Heart left ventricle (tissue), 16 donors: Measurements from ENCODE around the gene PROK2. TPM values are rescaled to one million over a fixed set of nuclear protein-coding genes. Genes with fewer than 3 reads are reported as not detected.

Source experiments
- ATAC-seq, 4 donors: fragments of 200-7000 bp; cut with Tn5 transposase; one replicate each; pipeline ENCODE4 v1.9.1; 2020 to 2022; ENCODE audit warnings: moderate library complexity in 4 of 4, mild to moderate bottlenecking in 3 of 4, moderate number of reproducible peaks in 1 of 4
- DNase-seq, 5 donors: peaks; one replicate each; pipeline ENCODE4 v3.0.0-alpha.2; 2020
- H3K27ac ChIP-seq, 12 donors: fragments of 200-600 bp; sonication (generic) in 4 of 12; one replicate each; pipeline versions ENCODE4 v1.5.0 to v1.8.0; 2016 to 2022; ENCODE audit warnings: mild to moderate bottlenecking in 2 of 12
- H3K27me3 ChIP-seq, 9 donors: fragments of 200-600 bp; sonication (generic) in 2 of 9; one replicate each; pipeline versions ENCODE4 v1.5.1 to v1.8.0; 2016 to 2022; ENCODE audit warnings: mild to moderate bottlenecking in 3 of 9
- H3K36me3 ChIP-seq, 9 donors: fragments of 200-600 bp; sonication (generic) in 2 of 9; one replicate each; pipeline versions ENCODE4 v1.5.0 to v1.8.0; 2018 to 2022; ENCODE audit warnings: mild to moderate bottlenecking in 2 of 9
- H3K4me1 ChIP-seq, 12 donors: fragments of 200-600 bp; sonication (generic) in 4 of 12; one replicate each; pipeline versions ENCODE4 v1.5.0 to v1.8.0; 2016 to 2022; ENCODE audit warnings: mild to moderate bottlenecking in 3 of 12
- H3K4me3 ChIP-seq, 12 donors: fragments of 200-600 bp; sonication (generic) in 4 of 12; one replicate each; pipeline versions ENCODE4 v1.5.0 to v1.8.0; 2017 to 2022; ENCODE audit warnings: mild to moderate bottlenecking in 9 of 12, moderate library complexity in 4 of 12
- H3K9me3 ChIP-seq, 12 donors: fragments of 200-600 bp; sonication (generic) in 4 of 12; one replicate each; pipeline versions ENCODE4 v1.5.0 to v1.8.0; 2016 to 2022; ENCODE audit warnings: mild to moderate bottlenecking in 1 of 12
- CTCF ChIP-seq, 12 donors: fragments of 200-600 bp; sonication (generic) in 4 of 12; IDR thresholded peaks; one replicate each; pipeline versions ENCODE4 v1.5.0 to v1.8.0; 2018 to 2022; ENCODE audit warnings: antibody characterized with exemption in 12 of 12, mild to moderate bottlenecking in 5 of 12
- POLR2A ChIP-seq, 2 donors: fragments of 450-650 bp; IDR thresholded peaks; one replicate each; pipeline ENCODE4 v1.6.1; 2017; ENCODE audit warnings: antibody characterized with exemption in 2 of 2, mild to moderate bottlenecking in 2 of 2, moderate library complexity in 2 of 2
- WGBS, 4 donors: extraction: QIAGEN DNeasy Blood & Tissue Kit in 2 of 4; methylation state at CpG; one replicate each; pipeline versions ENCODE4 v1.1.5 to v1.1.7; 2013 to 2018; 5-methylcytosine and 5-hydroxymethylcytosine counted together
- intact Hi-C, 10 donors: fragments of 100-400 bp; cut with DNase I; formaldehyde crosslinking; loops; one replicate each; pipeline versions ENCODE4 v1.11.1 to v1.14.2; 2022
- polyA plus RNA-seq, 2 donors: library from polyadenylated mRNA; stranded (reverse); fragments of 200-250 nt; gene quantifications; one replicate each; pipeline ENCODE4 v1.2.3, GENCODE V29; 2013
- total RNA-seq, 9 donors: library from RNA; depleted of rRNA in 2 of 9; stranded (reverse); fragments of >200 nt in 2 of 9; fragmentation: NEBNext Ultra II Directional in 3 of 9; extraction: Animal tissue kit (Norgen Biotek cat#: 25700) in 3 of 9; gene quantifications; one replicate each; pipeline versions ENCODE4 v1.1.0 to v1.2.4, GENCODE V29; 2016 to 2023
- donor health status: ischemic (EF 13 %, LVEDD 7.1; RV severe dilation, severe dysfunction).
- donor health status: healthy with polysubstance abuse.
- donor health status: DM: no; HTN: yes; CAD: no.
- donor health status: DM: no; HTN: no; CAD: no.
- donor health status: ischemic (EF 25% LVEDD 6.9; RV normal size, moderate dysfunction).
- donor health status: ischemic (EF 25% LVEDD 5.7; RV mildly dilated, moderate dysfunction).
- donor health status: healthy.
- donor health status: DM: yes; HTN: yes; CAD: no.
- donor health status: ischemic (EF 35%, LVEDD 5.7; RV mildly dilated, moderate dysfunction).
- donor health status: nonischemic (EF 11% LVEDD 7.7; RV severe dilation, severe dysfunction).
- donor health status: DM: yes; HTN: yes; CAD: no.
- donor health status: PGD.
- donor health status: ischemic (EF 29% LVEDD 5.4; RV normal size, mild dysfunction).
- donor health status: nonischemic (EF 23%, LVEDD 6.1; RV moderate dilation, normal function).

The PROK2 gene
- total and polyA plus RNA-seq, 11 donors: 0.17 to 0.49 (median 0.25) TPM; not detected in 4

GRCh38 chr3:71734881-71735280 lies 50.1 kb downstream of the PROK2 start:
- H3K4me3 ChIP-seq: no peak overlapping the region
- 56 to 69% (median 63%) methylated on average over 1 of the region's 1 CpG for WGBS, 4 donors
- H3K27me3 ChIP-seq: peaks cover 0 to 5% (median 0%) of the 10 kb centered on the region in 9 donors
- no peaks in the 10 kb centered on the region for H3K36me3 ChIP-seq
- H3K4me1 ChIP-seq: peaks cover 0 to 4% (median 0%) of the 10 kb centered on the region in 12 donors
- DNase-seq (no peak), ATAC-seq (no peak)
- no peak overlapping the region for H3K27ac ChIP-seq
- H3K9me3 ChIP-seq: peaks cover 0 to 14% (median 0%) of the 10 kb centered on the region in 12 donors
- intact Hi-C loops: loop anchor here in 5 of 10 donors (5.0 to 10.0 kb wide), 5 partner anchors 120 to 1350 kb away; no protein-coding TSS in a partner anchor
- TF ChIP-seq CTCF (IDR thresholded peaks at IDR 0.05) (no peak), POLR2A (IDR thresholded peaks at IDR 0.05) (no peak)

- no peaks in the 10 kb centered on the region for H3K36me3 ChIP-seq
- DNase-seq (no peak), ATAC-seq (no peak)
- H3K27ac ChIP-seq: no peak overlapping the region
- H3K4me3 ChIP-seq: no peak overlapping the region
- intact Hi-C loops: loop anchor here in 5 of 10 donors (5.0 to 10.0 kb wide), 5 partner anchors 121 to 1351 kb away; no protein-coding TSS in a partner anchor
- peaks cover 0 to 5% (median 0%) of the 10 kb centered on the region in 9 donors for H3K27me3 ChIP-seq
- no peak for TF ChIP-seq CTCF (IDR thresholded peaks at IDR 0.05)
- TF ChIP-seq POLR2A (IDR thresholded peaks at IDR 0.05): no peak
- H3K9me3 ChIP-seq: peaks cover 0 to 12% (median 0%) of the 10 kb centered on the region in 12 donors
- peaks cover 0 to 9% (median 0%) of the 10 kb centered on the region in 12 donors for H3K4me1 ChIP-seq
- 92 to 95% (median 94%) methylated on average over 2 of the region's 2 CpGs for WGBS, 4 donors
Observed at GRCh38 chr3:71733319-71733718, 51.6 kb downstream of the PROK2 start.

- 82 to 84% (median 83%) methylated on average over 4 of the region's 4 CpGs for WGBS, 4 donors
- Histone ChIP-seq H3K9me3 (peaks cover 0 to 5% (median 0%) of the 10 kb centered on the region in 12 donors), H3K27me3 (peaks cover 0 to 5% (median 0%) of the 10 kb centered on the region in 9 donors), H3K27ac (no peak overlapping the region), H3K36me3 (no peaks in the 10 kb centered on the region), H3K4me3 (no peak overlapping the region), H3K4me1 (peaks cover 0 to 9% (median 0%) of the 10 kb centered on the region in 12 donors)
- intact Hi-C loops: loop anchor here in 5 of 10 donors (5.0 to 10.0 kb wide), 5 partner anchors 122 to 1352 kb away; no protein-coding TSS in a partner anchor
- ATAC-seq: no peak
- TF ChIP-seq CTCF (IDR thresholded peaks at IDR 0.05): no peak
- TF ChIP-seq POLR2A (IDR thresholded peaks at IDR 0.05): no peak
- DNase-seq: no peak
Observed at GRCh38 chr3:71732637-71733036, 52.3 kb downstream of the PROK2 start.

GRCh38 chr3:71728632-71729342 lies 56.2 kb downstream of the PROK2 start:
- intact Hi-C loops: loop anchor here in 6 of 10 donors (5.0 to 10.0 kb wide), 6 partner anchors 129 to 1359 kb away; partner anchors contain the start of gene RYBP (in 1 of the 6)
- 59 to 68% (median 61%) methylated on average over 4 of the region's 4 CpGs for WGBS, 4 donors

More at GRCh38 chr3:71728632-71729342, 56.2 kb downstream of the PROK2 start:
- Histone ChIP-seq H3K27me3 (no peaks in the 10 kb centered on the region), H3K36me3 (no peaks in the 10 kb centered on the region), H3K27ac (no peak overlapping the region), H3K4me3 (no peak overlapping the region), H3K4me1 (peaks cover 0 to 28% (median 9%) of the 10 kb centered on the region in 12 donors), H3K9me3 (no peaks in the 10 kb centered on the region)
- DNase-seq (no peak), ATAC-seq (no peak)
- TF ChIP-seq CTCF (IDR thresholded peaks at IDR 0.05) (no peak), POLR2A (IDR thresholded peaks at IDR 0.05) (no peak)
